GM19351 (cell line): ENCODE measurements around the gene BID.

Experiments
- ATAC-seq: cut with Tn5 transposase; IDR thresholded peaks from one replicate; pipeline ENCODE4 v1.9.1; 2021; ENCODE audit warnings: mild to moderate bottlenecking, moderate library complexity; ENCODE audit not compliant: unreplicated experiment

The BID gene

DNA sequence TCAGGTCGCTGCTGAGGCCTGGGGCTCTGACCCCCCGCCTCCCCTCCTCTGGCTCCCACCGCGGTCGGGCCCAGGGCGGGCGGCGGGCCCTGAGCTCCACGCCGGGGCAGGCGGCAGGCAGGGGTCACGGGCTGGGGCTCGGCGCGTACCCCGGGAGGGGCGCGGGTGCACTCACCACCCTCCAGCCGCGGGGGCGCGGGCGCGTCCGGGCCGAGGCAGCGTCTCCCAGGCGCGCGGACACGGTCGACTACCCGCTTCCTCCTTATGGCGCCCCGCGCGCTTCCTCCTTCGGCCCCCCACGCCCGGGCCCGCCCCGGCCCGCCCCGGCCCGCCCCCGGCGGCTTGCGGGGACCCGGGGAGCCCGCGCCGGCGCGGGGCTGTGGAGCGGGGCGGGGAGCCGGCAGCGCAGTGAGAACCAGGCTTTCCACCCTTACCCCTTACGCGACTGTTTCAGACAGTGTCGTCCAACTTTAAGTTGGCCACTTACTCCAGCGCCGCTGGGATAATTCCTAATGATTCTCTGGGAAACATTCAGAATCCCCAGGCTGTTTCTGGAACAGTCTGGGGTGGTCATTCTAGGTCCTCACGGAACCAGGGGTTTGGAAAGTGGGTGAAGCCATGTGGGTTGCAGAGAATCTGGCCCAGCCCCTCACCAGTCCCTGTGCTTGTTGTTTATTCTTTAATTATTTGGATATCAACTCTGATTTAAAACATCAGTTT lies at the start of gene BID:
TSS of gene BID (minus strand) at position 264 of the 720 bp plus-strand sequence. CDS start 24,353 bp downstream, outside the sequence.
- ATAC-seq, result peak; percentile 34

DNA sequence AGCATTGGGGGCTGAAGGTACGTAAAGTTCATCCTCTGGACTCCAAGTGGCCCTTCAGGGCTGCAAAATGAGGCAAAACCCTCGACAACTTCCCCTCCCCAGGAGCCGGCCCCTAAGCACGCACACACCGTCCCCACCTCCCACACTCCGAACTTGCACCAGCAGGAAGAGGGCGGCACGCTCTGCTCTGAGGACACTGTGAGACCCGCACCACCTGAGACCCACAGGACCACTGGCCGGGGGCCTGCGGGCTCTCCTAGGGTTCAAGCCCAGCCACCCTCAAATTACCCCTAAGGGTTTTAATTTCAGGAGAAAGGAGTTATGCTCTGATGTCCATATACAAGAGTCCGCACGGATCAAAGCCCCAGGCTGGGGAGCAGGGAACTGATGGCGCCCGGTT lies 49.7 kb upstream of the BID start:
- no peak for ATAC-seq

DNA sequence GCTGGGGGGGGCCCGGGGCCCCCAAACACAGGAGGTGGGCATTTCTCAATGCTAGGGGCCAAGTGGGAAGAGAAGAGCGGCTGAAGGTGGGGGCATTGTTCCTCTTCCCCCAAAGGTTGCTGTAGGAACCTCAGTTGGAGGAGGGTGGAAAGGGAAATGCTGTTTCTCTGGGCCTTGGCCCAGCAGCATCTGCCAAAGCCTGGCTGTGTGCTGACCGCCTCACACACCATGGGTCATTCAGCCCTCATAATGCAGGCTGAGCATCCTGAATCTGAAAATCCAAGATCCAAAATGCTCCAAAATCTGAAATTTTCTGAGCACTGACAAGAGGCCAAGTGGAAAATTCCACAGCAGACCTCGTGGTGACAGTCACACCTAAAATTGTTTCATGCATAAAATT lies 49.0 kb upstream of the BID start:
- no peak for ATAC-seq

DNA sequence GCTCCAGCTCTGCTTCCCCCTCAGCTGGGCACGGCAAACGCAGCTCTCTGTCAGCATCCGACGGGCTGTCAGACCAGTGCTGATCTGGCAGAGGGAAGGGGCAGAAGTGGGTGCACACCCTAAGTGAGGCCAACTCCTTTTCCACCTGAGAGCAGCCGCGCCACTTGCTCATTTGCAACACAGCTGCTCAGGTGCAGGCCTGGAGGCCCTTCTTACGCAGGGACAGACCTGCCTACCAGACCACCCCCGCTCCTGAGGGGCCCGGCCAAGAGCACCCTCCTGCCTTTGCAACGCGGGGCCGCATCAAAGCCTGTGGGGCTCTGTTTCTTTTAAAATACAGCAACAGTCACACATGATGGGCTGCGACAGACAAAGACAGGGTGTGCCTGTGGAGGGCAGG lies 47.8 kb upstream of the BID start:
- no peak for ATAC-seq

DNA sequence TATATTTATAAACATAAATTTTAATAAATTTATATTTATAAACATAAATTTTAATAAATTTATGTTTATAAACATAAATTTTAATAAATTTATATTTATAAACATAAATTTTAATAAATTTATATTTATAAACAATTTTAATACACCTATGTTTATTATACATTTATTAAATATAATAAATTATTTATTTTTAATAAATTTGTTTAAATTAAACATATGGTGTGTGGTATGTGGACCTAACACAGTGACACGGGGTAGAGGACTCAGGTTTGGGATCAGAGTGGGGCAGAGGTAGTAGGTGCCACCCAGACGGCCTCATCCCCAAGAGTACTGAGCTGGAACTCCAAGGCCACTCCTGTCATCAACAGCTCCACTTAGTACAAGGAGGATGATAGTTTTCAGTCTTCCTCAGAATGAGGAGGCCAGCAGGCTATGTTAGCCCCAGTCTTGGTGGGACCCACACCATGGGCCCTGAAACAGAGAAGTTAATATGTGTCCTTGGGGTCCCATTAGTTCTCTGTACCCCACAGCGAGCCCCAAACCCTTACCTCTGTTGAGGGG lies 46.7 kb upstream of the BID start:
- ATAC-seq, result no peak

DNA sequence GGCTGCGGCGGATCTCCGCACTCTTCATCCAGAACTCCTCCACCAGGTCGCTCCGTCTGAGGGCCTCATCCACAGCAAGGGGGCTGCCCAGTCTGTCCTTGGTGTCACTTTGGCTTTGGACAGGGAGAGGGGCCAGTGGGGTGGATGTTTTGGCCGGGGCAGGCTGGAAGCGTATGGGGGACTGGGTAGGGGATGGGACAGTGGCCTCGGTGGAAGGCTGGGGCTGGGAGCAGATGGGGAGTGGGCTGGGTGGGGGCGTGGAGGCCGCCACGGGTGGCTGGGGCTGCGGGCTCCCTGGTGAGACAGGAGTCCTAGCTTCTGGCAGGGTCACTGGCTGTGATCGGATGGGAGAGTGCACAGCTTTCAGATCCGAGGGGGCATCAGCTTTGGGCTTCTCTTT lies 44.4 kb upstream of the BID start:
- no peak for ATAC-seq

DNA sequence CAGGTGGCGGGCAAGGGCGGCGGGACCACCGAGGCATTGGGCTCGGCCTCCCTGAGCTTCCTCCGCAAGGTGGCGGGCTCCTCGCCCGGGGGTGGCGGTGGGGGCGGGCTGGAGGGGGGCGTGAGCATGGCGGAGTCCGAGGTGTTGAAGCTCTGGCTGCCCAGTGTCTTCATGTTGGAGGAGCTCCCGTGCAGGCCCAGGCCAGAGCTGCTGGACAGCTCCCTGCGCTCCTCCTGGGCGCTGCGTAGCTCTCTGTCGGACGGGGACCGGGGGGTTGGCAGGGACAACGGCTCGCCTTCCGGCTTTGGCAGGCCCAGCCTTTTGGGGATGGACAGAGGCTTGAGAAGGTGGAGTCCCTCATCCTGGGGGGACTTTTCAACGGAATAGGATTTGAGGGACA lies 43.9 kb upstream of the BID start:
- no peak for ATAC-seq

DNA sequence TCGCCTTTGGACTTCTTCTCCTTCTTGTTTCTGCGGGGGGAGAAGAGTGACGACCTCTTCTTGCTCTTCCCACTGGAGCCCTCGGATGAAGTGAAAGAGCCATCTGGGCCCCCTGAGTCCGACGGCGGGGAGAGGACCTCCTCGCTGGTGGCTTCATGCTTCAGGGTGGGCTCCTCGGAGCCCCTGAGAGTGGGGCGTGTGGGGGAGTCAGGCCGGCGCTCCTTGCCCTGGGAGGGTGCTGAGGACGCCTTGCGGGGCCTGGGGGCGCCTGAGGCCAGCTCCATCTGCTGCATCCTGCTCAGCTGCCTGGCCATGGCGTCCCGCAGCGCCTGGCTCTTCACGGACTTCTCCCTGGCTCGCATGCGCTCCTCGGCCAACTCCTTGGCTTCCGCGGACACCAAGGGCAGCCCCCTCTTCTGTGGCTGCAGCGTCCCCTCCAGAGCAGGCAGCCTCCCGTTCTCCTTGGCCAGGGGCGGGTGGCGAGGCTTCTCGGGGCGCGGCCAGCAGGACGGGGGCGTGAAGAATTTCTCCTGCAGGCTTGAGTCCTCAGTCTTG lies 43.3 kb upstream of the BID start:
- ATAC-seq, result no peak

DNA sequence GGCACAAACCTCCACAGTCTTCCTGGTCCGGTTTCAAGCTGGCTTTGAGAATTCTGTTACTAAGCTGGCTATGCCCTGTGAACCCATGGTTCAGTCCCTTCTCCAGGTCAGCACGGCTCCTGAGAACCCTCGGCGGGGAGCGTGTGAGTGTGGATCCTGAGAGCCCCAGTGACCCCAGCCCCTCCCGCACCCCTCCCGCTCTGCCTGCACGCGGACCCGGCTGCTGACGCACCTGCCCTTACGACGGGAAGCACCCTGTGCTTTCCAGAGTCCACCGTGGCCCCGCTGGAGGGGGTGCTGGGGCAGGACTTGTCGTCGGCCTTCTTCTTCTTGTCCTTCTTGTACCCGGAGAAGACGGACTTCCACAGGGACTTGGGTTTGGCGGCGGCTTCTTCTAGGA lies 42.8 kb upstream of the BID start:
- no peak for ATAC-seq

DNA sequence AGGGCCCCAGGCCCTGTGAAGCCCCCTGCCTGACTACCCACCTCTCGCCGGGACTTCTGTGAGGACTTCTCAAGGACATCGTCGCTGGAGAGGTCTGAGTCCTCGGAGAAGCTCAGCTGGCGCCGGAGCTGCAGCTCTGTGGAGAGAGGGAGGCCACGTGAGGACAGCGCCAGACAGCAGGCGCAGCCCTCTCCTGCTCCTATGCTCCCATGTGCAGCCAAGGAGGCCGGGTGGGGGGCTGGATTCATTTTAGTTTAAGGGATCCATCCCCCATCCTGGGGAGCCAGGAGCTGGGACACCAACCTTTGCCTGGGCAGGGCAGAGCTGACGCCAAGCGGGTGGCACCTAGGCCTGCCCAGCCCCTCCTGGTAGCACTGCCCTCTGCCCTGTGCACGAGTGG lies 42.4 kb upstream of the BID start:
- no peak for ATAC-seq

DNA sequence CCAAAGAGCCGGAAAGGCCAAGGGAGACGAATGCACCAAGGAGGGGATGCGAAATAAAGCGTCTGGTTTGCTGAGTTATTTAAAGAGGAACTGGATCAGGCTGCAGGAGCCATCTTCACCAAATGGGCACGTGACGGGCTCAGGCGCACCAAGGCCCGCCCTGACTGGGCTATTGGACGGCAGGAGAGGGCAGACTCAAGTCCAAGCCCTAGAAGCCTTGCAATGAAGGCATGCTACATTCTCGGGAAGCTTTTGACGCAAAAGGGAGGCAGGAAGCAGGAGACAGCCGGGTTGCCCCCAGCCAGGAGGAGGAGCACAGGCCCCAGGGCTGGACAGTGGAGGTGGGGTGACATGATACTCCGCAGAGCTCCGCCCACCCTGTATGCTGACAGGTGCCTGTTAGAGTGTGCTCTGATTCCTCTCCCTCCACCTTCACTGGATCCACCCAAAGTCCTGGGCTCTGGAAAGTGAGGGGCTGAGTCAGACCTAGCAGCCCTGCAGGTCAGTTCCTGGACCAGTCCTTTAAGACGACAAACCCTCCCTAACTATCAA lies 41.5 kb upstream of the BID start:
- ATAC-seq, result no peak

DNA sequence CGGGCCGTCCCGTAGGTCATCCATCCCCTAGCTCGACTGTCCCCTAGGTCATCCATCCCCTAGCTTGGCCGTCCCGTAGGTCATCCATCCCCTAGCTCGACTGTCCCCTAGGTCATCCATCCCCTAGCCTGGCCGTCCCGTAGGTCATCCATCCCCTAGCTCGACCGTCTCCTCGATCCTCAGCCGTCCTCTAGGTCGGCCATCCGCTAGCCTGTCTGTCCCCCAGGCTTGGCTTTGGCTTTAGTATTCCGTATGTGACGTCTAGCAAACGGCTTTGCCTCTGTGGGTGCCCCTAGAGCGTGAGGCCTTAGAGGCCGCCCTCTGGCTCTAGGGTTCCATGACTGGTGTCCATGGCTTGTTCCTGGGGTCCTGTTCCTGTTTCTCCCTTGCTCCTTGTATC lies 40.6 kb upstream of the BID start:
- ATAC-seq, result no peak

DNA sequence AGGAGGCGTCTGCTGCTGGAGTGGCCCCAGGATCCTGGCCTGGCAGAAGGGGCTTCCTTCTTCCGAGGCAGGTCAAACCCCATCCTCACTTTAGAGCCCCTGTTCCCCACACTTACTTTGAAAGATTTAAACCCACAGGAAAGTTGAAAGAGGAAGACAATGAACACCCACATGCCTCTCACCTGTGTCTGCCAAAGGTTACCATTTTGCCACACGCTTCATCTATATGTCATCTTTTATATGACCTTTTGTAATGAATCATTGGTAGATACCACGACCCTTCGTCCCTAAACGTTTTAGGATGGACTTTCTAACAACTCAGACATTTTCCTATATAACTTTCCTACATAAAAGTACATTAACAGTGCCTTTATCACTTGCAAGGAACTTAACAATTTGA lies 39.8 kb upstream of the BID start:
- ATAC-seq, result no peak

DNA sequence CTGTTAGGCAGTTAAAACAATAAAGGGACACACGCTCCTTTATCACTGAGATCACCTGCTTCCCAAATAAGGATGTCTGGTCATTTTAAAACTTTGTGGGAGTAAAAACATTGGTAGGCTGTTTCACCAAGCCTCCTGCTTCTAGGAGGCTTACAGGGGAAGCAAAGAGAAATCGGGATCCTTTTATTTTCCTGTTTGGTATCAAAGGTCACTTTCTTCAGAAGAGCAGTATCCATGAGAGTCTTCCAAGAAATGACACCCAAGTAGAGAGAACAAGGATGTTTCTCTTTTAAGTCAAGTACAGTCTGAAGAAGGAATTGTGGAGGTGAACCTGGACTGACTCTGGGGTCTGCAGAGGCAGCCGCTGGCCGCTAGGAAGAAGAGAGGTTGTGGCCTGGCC lies 36.9 kb upstream of the BID start:
- ATAC-seq, result no peak

DNA sequence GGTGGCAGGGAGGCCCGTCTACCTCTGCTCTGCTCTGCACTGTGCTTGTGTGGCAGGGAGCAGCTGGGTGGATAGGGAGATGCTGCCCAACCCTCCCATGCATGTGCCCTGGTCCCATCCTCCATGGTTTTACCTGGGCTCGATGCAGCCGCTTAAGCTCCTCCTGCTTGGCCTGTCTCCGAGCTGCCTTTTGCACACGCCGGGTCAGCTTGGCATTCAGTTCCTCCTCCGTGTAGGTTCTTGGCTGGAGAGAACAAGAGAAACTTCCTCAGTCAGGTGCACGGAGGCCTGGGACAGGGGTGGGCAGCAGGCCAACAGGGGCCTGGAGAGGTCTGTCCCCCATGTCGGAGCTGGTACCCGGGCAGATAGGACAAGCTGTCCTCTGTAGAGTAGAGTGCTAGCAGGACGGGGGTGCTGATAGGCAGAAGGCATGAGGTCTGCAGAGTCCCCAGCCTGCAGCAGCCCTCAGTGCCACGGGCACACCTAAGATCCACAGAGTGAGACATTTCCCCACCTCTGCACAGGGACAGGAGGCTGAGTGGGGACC lies 36.4 kb upstream of the BID start:
- ATAC-seq, result no peak

DNA sequence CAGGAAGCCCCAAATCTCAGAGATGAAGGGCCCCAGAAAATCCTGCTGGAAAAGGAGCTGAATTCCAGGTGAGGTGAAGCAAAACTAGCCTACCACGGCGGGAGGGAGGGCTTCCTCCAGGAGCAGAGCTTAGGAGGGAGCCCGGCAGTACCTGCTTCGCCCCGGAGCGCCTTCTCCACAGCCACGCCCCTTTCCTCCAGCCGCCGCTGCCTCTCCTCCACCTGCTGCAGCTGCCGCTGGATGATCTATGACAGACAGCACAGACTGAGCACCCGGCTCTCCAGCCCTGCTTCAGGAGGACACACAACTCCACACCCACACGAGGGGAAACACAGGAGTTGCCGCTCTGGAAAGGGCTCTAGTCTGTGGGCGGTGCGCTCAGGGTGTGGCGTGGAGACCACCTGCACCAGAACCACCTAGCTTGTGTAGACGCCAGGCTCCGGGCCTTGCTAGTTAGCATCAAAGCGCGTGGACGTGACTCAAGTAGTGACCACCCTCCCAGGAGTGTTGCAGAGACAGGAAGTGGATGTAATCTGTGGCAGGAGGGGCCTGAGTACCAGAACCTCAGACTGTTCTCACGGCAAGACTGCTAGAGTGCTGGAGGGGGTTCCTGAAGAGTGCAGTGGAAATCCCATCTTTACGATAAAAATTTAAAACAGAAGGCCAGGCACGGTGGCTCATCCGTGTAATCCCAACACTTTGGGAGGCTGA lies 34.6 kb upstream of the BID start:
- ATAC-seq, result no peak

DNA sequence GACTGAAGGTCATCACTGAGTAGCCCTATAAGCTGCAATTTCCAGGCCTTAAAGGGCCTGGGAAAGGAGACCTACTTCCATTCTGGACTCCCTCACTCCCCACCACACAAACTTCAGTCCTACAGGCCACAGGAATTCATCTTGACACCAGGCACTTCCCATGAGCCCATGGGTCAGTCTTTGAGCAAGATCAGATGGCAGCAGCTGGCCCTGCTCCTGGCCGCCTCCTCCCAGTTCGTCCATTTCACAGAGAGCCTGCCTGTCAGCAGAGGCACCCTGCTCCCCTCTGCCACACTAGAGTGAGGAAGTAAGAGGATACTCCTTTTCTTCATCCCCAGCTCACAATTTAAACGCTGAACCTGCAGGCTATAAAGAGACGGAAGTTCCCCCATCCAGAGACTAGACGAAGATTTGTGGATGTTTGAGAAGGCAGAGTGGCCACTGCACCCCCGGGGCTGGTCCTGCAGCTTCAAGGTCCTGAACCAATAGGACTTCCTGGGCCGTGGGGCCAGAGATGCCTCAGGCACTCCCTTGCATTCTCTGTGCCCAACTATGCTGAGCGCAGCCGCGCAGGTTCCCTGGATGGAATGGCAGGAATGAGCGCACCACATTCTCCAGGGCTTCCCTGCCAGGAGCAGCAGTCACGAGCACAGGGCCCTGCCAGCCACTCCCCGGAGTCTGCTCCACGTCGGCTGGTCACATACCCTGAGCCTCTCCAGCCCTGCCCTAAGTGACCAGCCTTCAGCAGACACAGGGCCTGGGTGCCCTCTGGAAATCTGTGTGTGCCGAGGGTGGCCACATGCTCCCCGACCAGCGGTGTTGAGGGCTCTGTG lies 33.5 kb upstream of the BID start:
- no peak for ATAC-seq

DNA sequence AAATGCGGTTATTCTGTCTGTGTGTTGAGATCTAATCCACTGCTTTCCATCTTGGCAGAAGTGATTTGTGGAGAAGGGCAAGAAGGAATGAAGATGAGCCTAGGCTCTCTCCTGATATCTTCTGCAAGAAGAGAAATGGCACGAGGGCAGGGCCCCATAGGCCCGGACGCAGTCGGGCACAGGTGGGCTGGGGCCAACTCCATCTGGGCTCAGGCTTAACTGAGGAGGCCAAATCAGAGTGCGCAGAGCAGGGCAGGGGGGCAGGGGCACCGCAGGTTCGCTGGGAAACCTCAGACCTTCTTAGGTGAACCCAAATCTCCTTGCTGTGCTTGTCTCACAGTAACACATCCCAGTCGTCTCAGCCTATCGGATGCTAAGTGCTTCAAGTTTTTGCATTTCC lies 32.8 kb upstream of the BID start:
- no peak for ATAC-seq

DNA sequence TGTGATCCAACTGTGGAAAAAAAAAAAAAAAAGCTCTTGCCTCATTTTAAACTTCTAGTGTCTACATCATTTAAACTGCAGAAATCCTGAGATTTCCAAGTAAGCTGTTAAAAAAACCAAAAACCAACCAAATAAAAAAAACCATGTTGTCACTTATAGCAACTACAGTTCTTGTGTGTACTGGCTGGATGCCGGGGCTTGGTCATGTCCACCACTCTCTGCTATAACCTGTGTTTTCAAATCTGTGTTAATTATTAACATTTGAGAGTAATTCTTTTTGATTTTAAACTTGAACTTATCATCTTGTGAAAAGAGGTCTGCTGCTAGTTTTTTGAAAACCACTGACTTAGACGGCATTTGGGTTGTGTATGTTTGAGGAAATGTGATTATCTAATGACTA lies 32.2 kb upstream of the BID start:
- no peak for ATAC-seq

DNA sequence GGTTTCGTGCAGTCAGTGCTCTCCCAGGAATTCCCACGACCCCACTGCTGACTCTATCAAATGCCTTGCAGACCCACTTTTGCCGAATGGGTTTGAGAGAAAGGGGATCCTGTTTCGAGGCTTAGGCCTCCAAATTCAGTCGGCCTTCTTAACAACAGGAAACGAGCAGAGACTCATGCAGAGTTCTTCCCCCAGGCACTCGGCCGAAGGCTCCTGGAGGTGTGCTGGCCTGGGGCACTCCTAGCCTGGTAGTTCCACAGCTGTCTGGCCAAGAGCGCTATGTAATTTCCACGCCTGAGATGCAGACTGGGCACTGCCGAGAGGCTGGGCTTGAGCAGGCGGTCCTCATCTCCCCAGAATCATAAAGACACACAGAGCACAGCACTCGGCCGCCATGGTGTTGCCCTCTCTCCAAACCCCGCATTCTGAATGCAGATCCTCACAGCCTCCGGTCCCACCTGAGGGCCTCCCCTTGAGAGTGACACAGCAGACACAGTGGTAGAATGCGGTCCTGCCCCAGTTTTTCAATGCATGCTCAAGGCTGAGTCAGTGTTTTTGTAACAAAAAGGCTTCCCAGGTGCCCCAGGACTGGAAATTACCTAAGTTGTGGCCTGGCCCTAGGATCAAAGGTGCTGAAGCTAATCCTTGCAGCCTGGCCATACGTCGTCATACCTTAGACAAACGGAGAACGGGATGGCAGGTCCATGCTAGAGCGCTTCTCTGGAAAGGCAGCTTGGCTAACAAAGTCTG lies 30.2 kb upstream of the BID start:
- ATAC-seq, result no peak
